Measurements from ENCODE around the gene VWA5B2. TPM values are rescaled to one million over a fixed set of nuclear protein-coding genes. Genes with fewer than 3 reads are reported as not detected.

The VWA5B2 gene
- total RNA-seq, 1 experiment from 2014 or later = 10.6 TPM

DNA sequence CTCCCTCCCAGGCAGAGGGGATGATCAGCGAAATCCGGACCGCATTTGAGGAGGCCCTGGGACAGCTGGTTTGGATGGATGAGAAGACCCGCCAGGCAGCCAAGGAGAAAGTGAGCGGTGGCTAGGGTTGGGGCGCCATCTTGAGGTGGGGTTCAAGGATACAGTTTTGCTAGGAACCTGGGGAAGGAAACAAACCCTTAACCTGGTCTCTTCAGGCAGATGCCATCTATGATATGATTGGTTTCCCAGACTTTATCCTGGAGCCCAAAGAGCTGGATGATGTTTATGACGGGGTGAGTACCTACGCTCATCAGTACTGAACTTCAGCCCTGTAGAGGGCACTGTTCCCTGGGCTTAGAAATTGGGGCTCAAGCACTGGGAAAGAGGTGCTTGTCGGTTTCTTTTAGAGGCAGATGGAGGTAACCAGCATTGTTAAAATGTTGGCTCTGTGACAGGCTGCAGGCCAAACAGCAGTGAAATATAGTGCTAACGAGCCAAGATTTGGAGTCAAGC, 60.1 kb downstream of the VWA5B2 start:
- H3K27ac ChIP-seq (ENCODE audit: low read depth, low read length) = no peak overlapping the region
- CTCF ChIA-PET = interaction anchor here (0.5 to 1.8 kb wide), 18 partner anchors 8 to 405 kb away, joined by 3 to 21 read pairs (median 4); partner anchors contain the start of genes ABCC5, CAMK2N2 and PARL
- peak overlapping the region; percentile 36 for H3K4me2 ChIP-seq (ENCODE audit: low read length)
- no peaks in the 10 kb centered on the region for H3K9me2 ChIP-seq (ENCODE audit: insufficient read depth)
- POLR2A ChIA-PET = interaction anchor here (1.2 kb wide), 1 partner anchor 60 kb away, joined by 3 read pairs; the partner anchor contains the start of gene VWA5B2
- intact Hi-C loops (cut with micrococcal nuclease) = loop anchor here (1.0 to 10.0 kb wide), 10 partner anchors 40 to 825 kb away; partner anchors contain the start of genes ABCC5 and EEF1AKMT4
- DNase-seq (ENCODE audit: low read depth, low spot score) = peak; percentile 76
- no peaks in the 10 kb centered on the region for H3K36me3 ChIP-seq (ENCODE audit: control insufficient read depth in 1 of 2, insufficient read depth in 2 of 2, low read length in 2 of 2)
- peaks cover 0 to 5% of the 10 kb centered on the region in 2 experiments; a peak in 1 of 4 replicates for H3K4me1 ChIP-seq (ENCODE audit: control insufficient read depth in 1 of 2, insufficient read depth in 2 of 2, low read length in 2 of 2)
- RAD21 ChIA-PET (ENCODE audit: low non-redundant PET in 1 of 2, low total read pairs in 2 of 2, uncharacterized antibody in 2 of 2, unreplicated experiment in 2 of 2) = interaction anchor here (0.7 to 1.1 kb wide), 3 partner anchors 144 to 1031 kb away, joined by 3 read pairs; no protein-coding TSS in a partner anchor
- no TSS peak for BruUV-seq (replicated peaks)
- peak overlapping the region; percentile 84 for H2AFZ ChIP-seq (ENCODE audit: low read depth, low read length, poor library complexity, severe bottlenecking)
- H3K9me3 ChIP-seq (ENCODE audit: control insufficient read depth in 1 of 2, insufficient read depth in 1 of 2, low read depth in 1 of 2, low read length in 2 of 2) = no peaks in the 10 kb centered on the region
- ATAC-seq = peak; percentile 84
- H3K9ac ChIP-seq (ENCODE audit: low read length) = no peak overlapping the region
- peak; percentile 36 for TF ChIP-seq TCF7L2 (IDR thresholded peaks at IDR 0.05; ENCODE audit: borderline replicate concordance, extremely low read depth, insufficient read depth, insufficient read length)
- peak; percentile 95 for TF ChIP-seq RAD21 (IDR thresholded peaks at IDR 0.05; ENCODE audit: low read depth)
- no peak for TF ChIP-seq SIN3A (IDR thresholded peaks at IDR 0.05; ENCODE audit: low read depth)
- no peak for TF ChIP-seq POLR2A (IDR thresholded peaks at IDR 0.05; ENCODE audit: borderline replicate concordance, extremely low read depth, insufficient read depth, insufficient read length)
- TF ChIP-seq, protein P1, sequence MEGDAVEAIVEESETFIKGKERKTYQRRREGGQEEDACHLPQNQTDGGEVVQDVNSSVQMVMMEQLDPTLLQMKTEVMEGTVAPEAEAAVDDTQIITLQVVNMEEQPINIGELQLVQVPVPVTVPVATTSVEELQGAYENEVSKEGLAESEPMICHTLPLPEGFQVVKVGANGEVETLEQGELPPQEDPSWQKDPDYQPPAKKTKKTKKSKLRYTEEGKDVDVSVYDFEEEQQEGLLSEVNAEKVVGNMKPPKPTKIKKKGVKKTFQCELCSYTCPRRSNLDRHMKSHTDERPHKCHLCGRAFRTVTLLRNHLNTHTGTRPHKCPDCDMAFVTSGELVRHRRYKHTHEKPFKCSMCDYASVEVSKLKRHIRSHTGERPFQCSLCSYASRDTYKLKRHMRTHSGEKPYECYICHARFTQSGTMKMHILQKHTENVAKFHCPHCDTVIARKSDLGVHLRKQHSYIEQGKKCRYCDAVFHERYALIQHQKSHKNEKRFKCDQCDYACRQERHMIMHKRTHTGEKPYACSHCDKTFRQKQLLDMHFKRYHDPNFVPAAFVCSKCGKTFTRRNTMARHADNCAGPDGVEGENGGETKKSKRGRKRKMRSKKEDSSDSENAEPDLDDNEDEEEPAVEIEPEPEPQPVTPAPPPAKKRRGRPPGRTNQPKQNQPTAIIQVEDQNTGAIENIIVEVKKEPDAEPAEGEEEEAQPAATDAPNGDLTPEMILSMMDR (IDR thresholded peaks at IDR 0.05 in 2 of 3, conservative IDR thresholded peaks at IDR 0.05 in 1 of 3; ENCODE audit: borderline replicate concordance in 1 of 3, insufficient read depth in 1 of 3, low read depth in 2 of 3, low read length in 2 of 3) = peak; percentile 75 to 97 (median 90)
- 0 out of 2 replicates have a peak, but pooled peaks have one; percentile 45 for TF ChIP-seq CBX3 (IDR thresholded peaks at IDR 0.05; ENCODE audit: low read depth)
- no peaks in the 10 kb centered on the region for H4K20me1 ChIP-seq (ENCODE audit: insufficient read depth)
- no peaks in the 10 kb centered on the region for H3K79me2 ChIP-seq (ENCODE audit: insufficient read depth, low read length)
- H3K4me3 ChIP-seq (replicated peaks in 1 of 2; ENCODE audit: low read depth in 1 of 2, low read length in 2 of 2) = no peak overlapping the region
- H3K27me3 ChIP-seq (ENCODE audit: insufficient read depth, low read length) = no peaks in the 10 kb centered on the region

DNA sequence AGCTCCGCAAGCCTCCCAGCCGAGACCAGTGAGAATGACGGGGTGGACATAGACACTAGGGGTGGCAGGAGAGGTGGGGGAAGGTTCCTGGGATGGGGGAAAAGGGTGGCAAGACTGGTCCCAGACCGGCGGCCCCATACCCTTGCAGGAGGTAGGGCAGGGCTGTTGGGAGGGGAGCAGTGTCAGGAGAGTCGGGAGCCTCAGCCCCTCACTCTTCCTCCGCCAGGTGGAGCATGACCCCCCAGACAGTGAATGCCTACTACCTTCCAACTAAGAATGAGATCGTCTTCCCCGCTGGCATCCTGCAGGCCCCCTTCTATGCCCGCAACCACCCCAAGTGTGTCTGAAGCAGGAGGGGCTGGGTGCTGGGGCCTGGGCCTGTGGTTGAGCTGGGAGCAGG, 60.9 kb downstream of the VWA5B2 start:
- RAD21 ChIA-PET (ENCODE audit: low non-redundant PET in 1 of 2, low total read pairs in 2 of 2, uncharacterized antibody in 2 of 2, unreplicated experiment in 2 of 2) = no interaction called here
- ATAC-seq = no peak
- TF ChIP-seq POLR2A (IDR thresholded peaks at IDR 0.05; ENCODE audit: borderline replicate concordance, extremely low read depth, insufficient read depth, insufficient read length) (no peak), SRF (IDR thresholded peaks at IDR 0.05; ENCODE audit: low read depth) (no peak), SP1 (IDR thresholded peaks at IDR 0.05; ENCODE audit: low read depth) (no peak), ELF1 (IDR thresholded peaks at IDR 0.05; ENCODE audit: borderline replicate concordance, low read depth) (no peak), YY1 (IDR thresholded peaks at IDR 0.05; ENCODE audit: extremely low read depth, insufficient replicate concordance, low read depth, low read length) (no peak), TCF7L2 (IDR thresholded peaks at IDR 0.05; ENCODE audit: borderline replicate concordance, extremely low read depth, insufficient read depth, insufficient read length) (no peak), CEBPB (IDR thresholded peaks at IDR 0.05; ENCODE audit: low read depth) (no peak), FOSL1 (IDR thresholded peaks at IDR 0.05; ENCODE audit: low read depth) (no peak), EZH2 (IDR thresholded peaks at IDR 0.05) (no peak), JUND (IDR thresholded peaks at IDR 0.05) (no peak)
- TF ChIP-seq, protein P2, sequence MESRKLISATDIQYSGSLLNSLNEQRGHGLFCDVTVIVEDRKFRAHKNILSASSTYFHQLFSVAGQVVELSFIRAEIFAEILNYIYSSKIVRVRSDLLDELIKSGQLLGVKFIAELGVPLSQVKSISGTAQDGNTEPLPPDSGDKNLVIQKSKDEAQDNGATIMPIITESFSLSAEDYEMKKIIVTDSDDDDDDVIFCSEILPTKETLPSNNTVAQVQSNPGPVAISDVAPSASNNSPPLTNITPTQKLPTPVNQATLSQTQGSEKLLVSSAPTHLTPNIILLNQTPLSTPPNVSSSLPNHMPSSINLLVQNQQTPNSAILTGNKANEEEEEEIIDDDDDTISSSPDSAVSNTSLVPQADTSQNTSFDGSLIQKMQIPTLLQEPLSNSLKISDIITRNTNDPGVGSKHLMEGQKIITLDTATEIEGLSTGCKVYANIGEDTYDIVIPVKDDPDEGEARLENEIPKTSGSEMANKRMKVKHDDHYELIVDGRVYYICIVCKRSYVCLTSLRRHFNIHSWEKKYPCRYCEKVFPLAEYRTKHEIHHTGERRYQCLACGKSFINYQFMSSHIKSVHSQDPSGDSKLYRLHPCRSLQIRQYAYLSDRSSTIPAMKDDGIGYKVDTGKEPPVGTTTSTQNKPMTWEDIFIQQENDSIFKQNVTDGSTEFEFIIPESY (IDR thresholded peaks at IDR 0.05; ENCODE audit: extremely low read depth, insufficient replicate concordance, low read length) = no peak
- TF ChIP-seq, protein P3, sequence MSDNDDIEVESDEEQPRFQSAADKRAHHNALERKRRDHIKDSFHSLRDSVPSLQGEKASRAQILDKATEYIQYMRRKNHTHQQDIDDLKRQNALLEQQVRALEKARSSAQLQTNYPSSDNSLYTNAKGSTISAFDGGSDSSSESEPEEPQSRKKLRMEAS (IDR thresholded peaks at IDR 0.05) = no peak

More for the DNA sequence above, 60.9 kb downstream of the VWA5B2 start:
- BruUV-seq (replicated peaks) = no TSS peak
- no peak for DNase-seq (ENCODE audit: low read depth, low spot score)
- Histone ChIP-seq H3K36me3 (ENCODE audit: control insufficient read depth in 1 of 2, insufficient read depth in 2 of 2, low read length in 2 of 2) (no peaks in the 10 kb centered on the region), H3K27ac (ENCODE audit: low read depth, low read length) (no peak overlapping the region), H3K4me1 (ENCODE audit: control insufficient read depth in 1 of 2, insufficient read depth in 2 of 2, low read length in 2 of 2) (peaks cover 0 to 5% of the 10 kb centered on the region in 2 experiments; a peak in 1 of 4 replicates), H3K4me3 (replicated peaks in 1 of 2; ENCODE audit: low read depth in 1 of 2, low read length in 2 of 2) (no peak overlapping the region), H3K79me2 (ENCODE audit: insufficient read depth, low read length) (no peaks in the 10 kb centered on the region), H3K9me3 (ENCODE audit: control insufficient read depth in 1 of 2, insufficient read depth in 1 of 2, low read depth in 1 of 2, low read length in 2 of 2) (no peaks in the 10 kb centered on the region), H3K9me2 (ENCODE audit: insufficient read depth) (no peaks in the 10 kb centered on the region), H3K9ac (ENCODE audit: low read length) (no peak overlapping the region), H2AFZ (ENCODE audit: low read depth, low read length, poor library complexity, severe bottlenecking) (no peak overlapping the region), H3K4me2 (ENCODE audit: low read length) (no peak overlapping the region), H4K20me1 (ENCODE audit: insufficient read depth) (no peaks in the 10 kb centered on the region), H3K27me3 (ENCODE audit: insufficient read depth, low read length) (no peaks in the 10 kb centered on the region)
- ChIA-PET POLR2A (no interaction called here), CTCF (interaction anchor here (1.4 to 1.8 kb wide), 2 partner anchors 63 to 386 kb away, joined by 8 to 9 read pairs; no protein-coding TSS in a partner anchor)
- intact Hi-C loops (cut with micrococcal nuclease) = no loop called here
